ENCODE results near the gene IQSEC3.

The IQSEC3 gene

DNA sequence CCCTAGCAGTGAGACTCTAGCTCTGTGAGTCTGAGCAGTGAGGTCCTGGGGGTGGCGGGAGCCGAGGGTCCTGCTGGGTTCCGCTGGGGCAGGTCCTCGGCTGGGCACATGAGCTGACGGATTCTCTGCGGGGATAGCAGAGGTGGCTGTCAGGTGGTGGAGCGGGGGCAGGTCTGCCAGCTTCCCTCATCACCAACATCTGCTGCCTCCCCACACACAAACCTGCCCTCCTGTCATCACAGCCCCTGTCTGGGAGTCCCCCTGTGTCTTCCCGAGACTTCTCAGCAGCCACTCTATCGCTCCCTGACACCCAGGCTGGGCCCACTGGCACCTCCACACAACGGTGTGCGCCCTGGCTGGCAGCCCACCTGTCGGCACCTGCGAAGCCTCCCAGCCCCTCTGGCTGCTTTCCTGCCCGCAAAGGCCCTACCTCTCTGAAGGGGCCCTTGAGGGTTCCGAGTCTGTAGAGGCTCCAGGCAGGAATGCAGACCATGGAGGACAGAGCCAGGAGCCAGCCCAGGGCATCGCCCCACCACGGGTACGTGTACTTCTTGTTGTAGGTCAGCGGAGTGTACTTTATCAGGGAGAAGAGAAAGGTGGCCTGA, 154.5 kb downstream of the IQSEC3 start:
- H3K9ac ChIP-seq (ENCODE audit: low read depth, low read length, poor library complexity, severe bottlenecking) = peak overlapping the region; percentile 53
- H3K36me3 ChIP-seq (ENCODE audit: insufficient read depth, low read length) = no peaks in the 10 kb centered on the region
- H3K4me3 ChIP-seq (ENCODE audit: low read length, poor library complexity, severe bottlenecking) = no peak overlapping the region
- H3K9me3 ChIP-seq (ENCODE audit: insufficient read depth, low read depth, low read length) = no peaks in the 10 kb centered on the region
- no peaks in the 10 kb centered on the region for H3K79me2 ChIP-seq (ENCODE audit: insufficient read depth, low read length)
- H3K4me1 ChIP-seq (ENCODE audit: insufficient read depth, low read length, poor library complexity, severe bottlenecking) = peaks cover 53% of the 10 kb centered on the region
- H3K27me3 ChIP-seq (ENCODE audit: insufficient read depth, low read length, poor library complexity, severe bottlenecking) = no peaks in the 10 kb centered on the region
- no peak overlapping the region for H3K4me2 ChIP-seq (ENCODE audit: low read depth, low read length, poor library complexity, severe bottlenecking)
- no peaks in the 10 kb centered on the region for H3F3A ChIP-seq (ENCODE audit: low read depth)
- no peaks in the 10 kb centered on the region for H3K9me2 ChIP-seq (replicated peaks; ENCODE audit: low read depth, low read length)
- H2AFZ ChIP-seq (ENCODE audit: low read length) = no peak overlapping the region
- TF ChIP-seq, protein P1, sequence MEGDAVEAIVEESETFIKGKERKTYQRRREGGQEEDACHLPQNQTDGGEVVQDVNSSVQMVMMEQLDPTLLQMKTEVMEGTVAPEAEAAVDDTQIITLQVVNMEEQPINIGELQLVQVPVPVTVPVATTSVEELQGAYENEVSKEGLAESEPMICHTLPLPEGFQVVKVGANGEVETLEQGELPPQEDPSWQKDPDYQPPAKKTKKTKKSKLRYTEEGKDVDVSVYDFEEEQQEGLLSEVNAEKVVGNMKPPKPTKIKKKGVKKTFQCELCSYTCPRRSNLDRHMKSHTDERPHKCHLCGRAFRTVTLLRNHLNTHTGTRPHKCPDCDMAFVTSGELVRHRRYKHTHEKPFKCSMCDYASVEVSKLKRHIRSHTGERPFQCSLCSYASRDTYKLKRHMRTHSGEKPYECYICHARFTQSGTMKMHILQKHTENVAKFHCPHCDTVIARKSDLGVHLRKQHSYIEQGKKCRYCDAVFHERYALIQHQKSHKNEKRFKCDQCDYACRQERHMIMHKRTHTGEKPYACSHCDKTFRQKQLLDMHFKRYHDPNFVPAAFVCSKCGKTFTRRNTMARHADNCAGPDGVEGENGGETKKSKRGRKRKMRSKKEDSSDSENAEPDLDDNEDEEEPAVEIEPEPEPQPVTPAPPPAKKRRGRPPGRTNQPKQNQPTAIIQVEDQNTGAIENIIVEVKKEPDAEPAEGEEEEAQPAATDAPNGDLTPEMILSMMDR (conservative IDR thresholded peaks at IDR 0.05; ENCODE audit: low read length) = no peak
- no peak for TF ChIP-seq EZH2phosphoT487 (IDR thresholded peaks at IDR 0.05; ENCODE audit: borderline replicate concordance)
- H4K20me1 ChIP-seq (ENCODE audit: insufficient read depth, low read length, poor library complexity, severe bottlenecking) = no peaks in the 10 kb centered on the region

DNA sequence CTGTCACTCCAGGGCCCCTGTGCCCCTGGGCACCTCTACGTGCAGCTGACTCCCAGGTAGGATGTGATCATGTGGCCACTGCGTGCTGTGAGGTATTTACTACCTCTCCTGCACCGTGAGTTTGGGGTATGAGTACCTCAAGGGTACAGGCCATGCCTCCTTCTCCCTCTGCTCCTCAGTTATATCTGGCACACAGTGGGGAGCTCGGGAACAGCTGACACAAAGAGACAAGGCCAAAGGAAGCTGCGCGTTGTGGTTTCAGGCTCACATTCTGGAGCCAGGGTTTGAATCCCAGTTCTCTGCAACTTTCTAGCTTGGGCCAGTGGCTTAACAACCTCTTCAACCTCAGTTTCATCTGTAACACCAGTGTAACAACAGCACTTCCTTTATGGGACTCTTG, 155.2 kb downstream of the IQSEC3 start:
- TF ChIP-seq, protein P1 (conservative IDR thresholded peaks at IDR 0.05; ENCODE audit: low read length) = no peak
- TF ChIP-seq EZH2phosphoT487 (IDR thresholded peaks at IDR 0.05; ENCODE audit: borderline replicate concordance) = no peak
- H3K4me1 ChIP-seq (ENCODE audit: insufficient read depth, low read length, poor library complexity, severe bottlenecking) = peaks cover 53% of the 10 kb centered on the region
- H3K9ac ChIP-seq (ENCODE audit: low read depth, low read length, poor library complexity, severe bottlenecking) = peak overlapping the region; percentile 53
- H2AFZ ChIP-seq (ENCODE audit: low read length) = no peak overlapping the region
- H3K36me3 ChIP-seq (ENCODE audit: insufficient read depth, low read length) = no peaks in the 10 kb centered on the region
- no peak overlapping the region for H3K4me3 ChIP-seq (ENCODE audit: low read length, poor library complexity, severe bottlenecking)
- H3K4me2 ChIP-seq (ENCODE audit: low read depth, low read length, poor library complexity, severe bottlenecking) = peak overlapping the region; percentile 13
- no peaks in the 10 kb centered on the region for H4K20me1 ChIP-seq (ENCODE audit: insufficient read depth, low read length, poor library complexity, severe bottlenecking)
- H3K79me2 ChIP-seq (ENCODE audit: insufficient read depth, low read length) = no peaks in the 10 kb centered on the region
- H3K9me2 ChIP-seq (replicated peaks; ENCODE audit: low read depth, low read length) = no peaks in the 10 kb centered on the region
- no peaks in the 10 kb centered on the region for H3K9me3 ChIP-seq (ENCODE audit: insufficient read depth, low read depth, low read length)
- no peaks in the 10 kb centered on the region for H3F3A ChIP-seq (ENCODE audit: low read depth)
- H3K27me3 ChIP-seq (ENCODE audit: insufficient read depth, low read length, poor library complexity, severe bottlenecking) = no peaks in the 10 kb centered on the region

- Histone ChIP-seq H3K79me2 (ENCODE audit: insufficient read depth, low read length) (no peaks in the 10 kb centered on the region), H3K9me3 (ENCODE audit: insufficient read depth, low read depth, low read length) (no peaks in the 10 kb centered on the region), H3F3A (ENCODE audit: low read depth) (no peaks in the 10 kb centered on the region), H4K20me1 (ENCODE audit: insufficient read depth, low read length, poor library complexity, severe bottlenecking) (no peaks in the 10 kb centered on the region), H3K4me3 (ENCODE audit: low read length, poor library complexity, severe bottlenecking) (no peak overlapping the region), H3K36me3 (ENCODE audit: insufficient read depth, low read length) (no peaks in the 10 kb centered on the region), H3K4me2 (ENCODE audit: low read depth, low read length, poor library complexity, severe bottlenecking) (no peak overlapping the region), H3K9me2 (replicated peaks; ENCODE audit: low read depth, low read length) (no peaks in the 10 kb centered on the region), H3K27me3 (ENCODE audit: insufficient read depth, low read length, poor library complexity, severe bottlenecking) (no peaks in the 10 kb centered on the region), H2AFZ (ENCODE audit: low read length) (no peak overlapping the region), H3K4me1 (ENCODE audit: insufficient read depth, low read length, poor library complexity, severe bottlenecking) (peaks cover 45% of the 10 kb centered on the region), H3K9ac (ENCODE audit: low read depth, low read length, poor library complexity, severe bottlenecking) (no peak overlapping the region)
- TF ChIP-seq EZH2phosphoT487 (IDR thresholded peaks at IDR 0.05; ENCODE audit: borderline replicate concordance) = no peak
- TF ChIP-seq, protein P1 (conservative IDR thresholded peaks at IDR 0.05; ENCODE audit: low read length) = no peak
Observed at GRCh38 chr12:223841-224240, 157.3 kb downstream of the IQSEC3 start.

Data from Loucy (cell line).